A673 (cell line): ENCODE results near the gene SPRYD3.

ENCODE experiments used
- EZH2 ChIP-seq: fragments of 200-600 bp; sonication (generic); IDR thresholded peaks from 2 replicates; pipeline ENCODE4 v1.6.1; 2017; ENCODE audit warnings: borderline replicate concordance, low read depth, mild to moderate bottlenecking, mixed read lengths, antibody characterized with exemption, low read length; ENCODE audit not compliant: poor library complexity, severe bottlenecking
- TF ChIP-seq, protein P1 (sequence below): fragments of 300-800, 200-600 bp; sonication (generic); conservative IDR thresholded peaks from 2 replicates; pipeline ENCODE4 v1.5.1; 2017; ENCODE audit warnings: low read depth, mild to moderate bottlenecking, antibody characterized with exemption, low read length, moderate library complexity, mixed read lengths

DNA sequence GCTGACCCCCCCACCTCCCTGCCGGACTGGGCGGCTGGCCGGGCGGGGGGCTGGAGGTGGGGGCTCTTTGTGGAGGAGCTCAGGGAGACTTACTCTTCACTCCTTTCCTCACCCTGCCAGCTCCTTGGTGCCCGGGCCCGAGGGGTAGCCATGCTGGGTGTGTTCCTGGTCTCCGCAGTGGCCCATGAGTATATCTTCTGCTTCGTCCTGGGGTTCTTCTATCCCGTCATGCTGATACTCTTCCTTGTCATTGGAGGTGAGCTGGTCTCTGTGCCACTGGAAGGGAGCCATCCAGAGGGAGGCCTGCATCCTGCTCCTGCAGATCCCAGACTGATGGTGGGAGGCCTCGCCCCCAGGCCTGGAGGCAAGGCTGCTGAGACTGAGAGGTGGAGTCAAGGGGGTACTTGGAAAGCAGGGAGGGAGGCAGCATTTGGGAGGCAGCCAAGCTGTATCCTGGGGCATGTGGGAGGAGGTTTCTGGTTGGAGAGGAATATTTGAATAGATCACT lies 43.8 kb upstream of the SPRYD3 start:
- TF ChIP-seq EZH2: no peak
- TF ChIP-seq, protein P1, sequence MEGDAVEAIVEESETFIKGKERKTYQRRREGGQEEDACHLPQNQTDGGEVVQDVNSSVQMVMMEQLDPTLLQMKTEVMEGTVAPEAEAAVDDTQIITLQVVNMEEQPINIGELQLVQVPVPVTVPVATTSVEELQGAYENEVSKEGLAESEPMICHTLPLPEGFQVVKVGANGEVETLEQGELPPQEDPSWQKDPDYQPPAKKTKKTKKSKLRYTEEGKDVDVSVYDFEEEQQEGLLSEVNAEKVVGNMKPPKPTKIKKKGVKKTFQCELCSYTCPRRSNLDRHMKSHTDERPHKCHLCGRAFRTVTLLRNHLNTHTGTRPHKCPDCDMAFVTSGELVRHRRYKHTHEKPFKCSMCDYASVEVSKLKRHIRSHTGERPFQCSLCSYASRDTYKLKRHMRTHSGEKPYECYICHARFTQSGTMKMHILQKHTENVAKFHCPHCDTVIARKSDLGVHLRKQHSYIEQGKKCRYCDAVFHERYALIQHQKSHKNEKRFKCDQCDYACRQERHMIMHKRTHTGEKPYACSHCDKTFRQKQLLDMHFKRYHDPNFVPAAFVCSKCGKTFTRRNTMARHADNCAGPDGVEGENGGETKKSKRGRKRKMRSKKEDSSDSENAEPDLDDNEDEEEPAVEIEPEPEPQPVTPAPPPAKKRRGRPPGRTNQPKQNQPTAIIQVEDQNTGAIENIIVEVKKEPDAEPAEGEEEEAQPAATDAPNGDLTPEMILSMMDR: no peak
